SJCRH30 (cell line): ENCODE measurements around the gene BEND7. TPM values are rescaled to one million over a fixed set of nuclear protein-coding genes. Genes with fewer than 3 reads are reported as not detected.
A peak's percentile ranks its signal among the peaks of the same experiment; 100 is the strongest.
"Not testable (repeated sequence)": the region's sequence is repeated elsewhere in the genome, so short reads cannot be mapped to it uniquely, and the experiment has no call there.

Source experiments
- DNase-seq, 2 experiments: peaks; one replicate each; pipeline ENCODE4 v3.0.0-alpha.2; 2015 to 2020
- H3K27ac ChIP-seq: fragments of 250-450 bp; sonication (Bioruptor Pico); 2 replicates; pipeline ENCODE4 v1.5.1; 2020; ENCODE audit warnings: mild to moderate bottlenecking, moderate library complexity
- H3K27me3 ChIP-seq: fragments of 250-450 bp; sonication (Bioruptor Pico); 2 replicates; pipeline ENCODE4 v1.5.1; 2020; ENCODE audit warnings: mild to moderate bottlenecking, moderate library complexity
- H3K36me3 ChIP-seq: fragments of 250-450 bp; sonication (Bioruptor Pico); 2 replicates; pipeline ENCODE4 v1.5.1; 2020; ENCODE audit warnings: mild to moderate bottlenecking, moderate library complexity
- H3K4me1 ChIP-seq: fragments of 250-450 bp; sonication (Bioruptor Pico); 2 replicates; pipeline ENCODE4 v1.5.1; 2020; ENCODE audit warnings: mild to moderate bottlenecking, moderate library complexity
- H3K4me3 ChIP-seq: fragments of 250-450 bp; sonication (Bioruptor Pico); 2 replicates; pipeline ENCODE4 v1.5.1; 2020; ENCODE audit warnings: mild to moderate bottlenecking, moderate library complexity
- H3K9me3 ChIP-seq: fragments of 250-450 bp; sonication (Bioruptor Pico); replicated peaks from 2 replicates; pipeline ENCODE4 v1.5.1; 2020; ENCODE audit warnings: mild to moderate bottlenecking, moderate library complexity
- total RNA-seq: library from RNA; depleted of rRNA; stranded (reverse); fragments of >200 nt; shearing (Covaris generic); gene quantifications from 2 replicates; pipeline ENCODE4 v1.2.3, GENCODE V29; 2014; rRNA removed

BEND7 gene
- total RNA-seq, 1 experiment from 2014 or later = 5.6 TPM

DNA sequence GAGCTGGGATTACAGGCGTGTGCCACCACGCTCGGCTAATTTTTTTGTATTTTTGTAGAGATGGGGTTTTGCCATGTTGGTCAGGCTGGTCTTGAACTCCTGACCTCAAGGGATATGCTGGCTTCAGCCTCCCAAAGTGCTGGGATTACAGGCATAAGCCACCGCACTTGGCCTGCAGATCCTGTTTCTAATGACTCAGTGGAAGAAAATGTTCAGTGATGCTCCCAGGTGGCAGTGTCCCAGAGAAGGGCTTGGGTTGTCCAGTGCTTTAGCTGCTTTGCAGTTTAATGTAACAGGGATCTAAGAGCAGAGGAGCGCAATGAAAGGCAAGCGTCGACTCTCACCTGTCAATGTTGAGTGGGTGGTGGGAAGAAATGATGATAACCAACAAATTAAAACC lies 125.4 kb downstream of the BEND7 start:
- H3K9me3 ChIP-seq = not testable (repeated sequence)
- peak in 1 of 2 experiments; percentile 15 for DNase-seq

DNA sequence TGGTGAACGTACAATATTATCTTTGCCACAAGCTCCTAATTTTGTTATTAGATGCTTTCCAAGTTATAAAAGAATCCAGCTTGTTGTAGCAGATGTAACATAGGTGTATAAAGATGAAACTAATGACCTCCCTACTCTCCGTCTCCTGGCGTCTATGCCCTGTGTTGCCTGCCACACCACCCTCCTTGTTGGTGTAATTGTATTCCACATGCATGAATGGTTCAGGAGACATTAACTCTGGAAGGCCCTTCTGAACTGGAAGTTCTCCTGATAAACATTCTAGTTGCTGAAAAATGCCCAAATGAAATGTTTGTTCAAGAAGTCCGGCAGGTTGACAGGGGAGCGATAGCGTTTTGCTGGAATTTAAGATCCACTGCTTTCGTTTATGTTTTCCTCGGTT lies 126.8 kb downstream of the BEND7 start:
- DNase-seq = no peak
- Histone ChIP-seq H3K4me3 (no peak overlapping the region), H3K36me3 (no peaks in the 10 kb centered on the region), H3K4me1 (peaks cover 2% of the 10 kb centered on the region; the same call in 1 of the 2 replicates), H3K9me3 (no peaks in the 10 kb centered on the region), H3K27me3 (no peaks in the 10 kb centered on the region), H3K27ac (no peak overlapping the region)

More for the DNA sequence above, 125.4 kb downstream of the BEND7 start:
- not testable (repeated sequence) for H3K27me3 ChIP-seq, H3K36me3 ChIP-seq, H3K4me3 ChIP-seq, H3K4me1 ChIP-seq, H3K27ac ChIP-seq

GRCh38 chr10:13401142-13401541 lies 127.7 kb downstream of the BEND7 start:
- Histone ChIP-seq H3K27me3 (no peaks in the 10 kb centered on the region), H3K27ac (no peak overlapping the region)
- DNase-seq = no peak

DNA sequence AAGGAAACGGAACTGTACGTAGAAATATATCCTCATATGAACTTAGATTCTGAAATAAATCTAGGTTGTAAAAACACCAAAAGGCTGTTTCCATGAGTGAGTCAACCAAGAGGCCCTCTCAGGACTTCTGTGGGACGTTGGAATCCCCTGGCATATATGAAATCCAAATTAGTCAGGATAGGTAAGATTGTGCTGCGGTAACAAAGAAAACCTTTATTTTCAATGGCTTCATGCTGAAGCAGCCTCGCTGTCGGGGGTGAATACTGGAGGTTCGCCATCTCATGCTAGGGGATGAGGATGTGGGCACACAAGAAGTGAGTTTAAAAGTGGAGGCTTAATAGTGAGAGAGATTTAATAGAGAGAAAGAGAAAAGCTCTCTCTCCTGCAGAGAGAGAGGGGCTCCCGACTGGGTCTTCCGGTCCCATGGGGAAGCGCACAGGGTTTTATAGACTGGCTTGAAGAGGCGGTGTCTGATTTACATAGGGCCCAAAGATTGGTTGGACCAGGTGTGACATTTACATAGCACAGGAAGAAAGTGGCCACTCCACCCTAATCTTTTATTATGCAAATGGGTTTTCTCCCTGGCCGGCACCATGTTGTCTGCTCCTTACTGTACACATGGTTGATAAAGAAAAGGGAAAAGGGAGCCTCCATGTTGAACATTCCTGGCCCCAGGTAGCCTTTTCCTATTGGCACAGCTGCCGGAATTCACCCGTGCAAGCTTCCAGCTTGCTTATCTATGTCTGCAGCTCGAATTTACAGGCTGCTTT lies 128.4 kb downstream of the BEND7 start:
- no peaks in the 10 kb centered on the region for H3K9me3 ChIP-seq
- no peaks in the 10 kb centered on the region for H3K36me3 ChIP-seq
- H3K4me1 ChIP-seq = peaks cover 2% of the 10 kb centered on the region; the same call in 1 of the 2 replicates
- no peak for DNase-seq
- H3K27ac ChIP-seq = no peak overlapping the region
- H3K27me3 ChIP-seq = no peaks in the 10 kb centered on the region
- no peak overlapping the region for H3K4me3 ChIP-seq

More at GRCh38 chr10:13401142-13401541, 127.7 kb downstream of the BEND7 start:
- peaks cover 2% of the 10 kb centered on the region; the same call in 1 of the 2 replicates for H3K4me1 ChIP-seq
- H3K9me3 ChIP-seq = no peaks in the 10 kb centered on the region
- H3K36me3 ChIP-seq = no peaks in the 10 kb centered on the region
- H3K4me3 ChIP-seq = no peak overlapping the region

- H3K27me3 ChIP-seq = no peaks in the 10 kb centered on the region
- peaks cover 2% of the 10 kb centered on the region; the same call in 1 of the 2 replicates for H3K4me1 ChIP-seq
- no peaks in the 10 kb centered on the region for H3K9me3 ChIP-seq
- no peaks in the 10 kb centered on the region for H3K36me3 ChIP-seq
- DNase-seq = no peak
- H3K27ac ChIP-seq = no peak overlapping the region
- no peak overlapping the region for H3K4me3 ChIP-seq
Observed at GRCh38 chr10:13399752-13400151, 129.1 kb downstream of the BEND7 start.

GRCh38 chr10:13399236-13399635 lies 129.6 kb downstream of the BEND7 start:
- no peaks in the 10 kb centered on the region for H3K36me3 ChIP-seq
- DNase-seq = no peak
- H3K27me3 ChIP-seq = no peaks in the 10 kb centered on the region
- H3K27ac ChIP-seq = no peak overlapping the region
- no peak overlapping the region for H3K4me3 ChIP-seq
- peaks cover 2% of the 10 kb centered on the region; the same call in 1 of the 2 replicates for H3K4me1 ChIP-seq
- no peaks in the 10 kb centered on the region for H3K9me3 ChIP-seq

DNA sequence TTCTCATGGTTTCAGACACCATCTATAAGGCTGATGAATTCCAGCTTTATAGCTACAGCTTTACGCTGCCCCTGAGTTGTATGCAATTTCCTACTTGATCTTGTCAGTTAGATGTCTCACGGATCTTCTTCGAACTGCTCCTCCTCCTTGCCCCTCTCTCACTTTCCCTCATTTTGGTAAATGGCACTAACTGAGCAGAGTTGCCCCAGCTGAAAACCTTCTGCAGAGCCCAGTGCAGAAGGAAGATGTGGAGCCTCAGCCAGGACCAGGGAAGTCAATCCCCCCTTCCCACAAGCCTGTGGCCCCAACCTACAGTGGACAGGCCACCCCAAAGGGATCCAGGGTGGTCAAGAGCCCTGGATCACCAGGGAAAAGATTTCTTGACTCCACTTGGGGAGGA lies 131.8 kb downstream of the BEND7 start:
- H3K4me3 ChIP-seq = no peak overlapping the region
- H3K9me3 ChIP-seq = no peaks in the 10 kb centered on the region
- H3K4me1 ChIP-seq = no peaks in the 10 kb centered on the region

DNA sequence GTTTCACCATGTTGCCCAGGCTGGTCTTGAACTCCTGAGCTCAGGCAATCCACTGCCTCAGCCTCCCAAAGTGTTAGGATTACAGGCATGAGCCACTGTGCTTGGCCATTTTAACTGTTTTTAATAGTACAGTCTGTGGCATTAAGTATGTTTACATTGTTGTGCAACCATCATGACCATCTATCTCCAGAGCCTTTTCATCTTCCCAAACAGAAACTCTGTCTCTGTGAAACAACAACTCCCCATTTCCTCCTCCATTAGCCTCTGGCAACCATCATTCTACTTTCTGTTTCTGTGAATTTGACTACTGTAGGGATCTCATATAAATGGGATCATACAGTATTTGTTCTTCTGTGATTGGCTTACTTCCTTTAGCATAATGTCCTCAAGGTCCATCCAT lies 132.4 kb downstream of the BEND7 start:
- no peaks in the 10 kb centered on the region for H3K4me1 ChIP-seq
- H3K36me3 ChIP-seq = no peaks in the 10 kb centered on the region
- DNase-seq = no peak
- H3K4me3 ChIP-seq = no peak overlapping the region
- H3K9me3 ChIP-seq = no peaks in the 10 kb centered on the region
- H3K27ac ChIP-seq = no peak overlapping the region
- no peaks in the 10 kb centered on the region for H3K27me3 ChIP-seq

More for the DNA sequence above, 131.8 kb downstream of the BEND7 start:
- no peak overlapping the region for H3K27ac ChIP-seq
- H3K36me3 ChIP-seq = no peaks in the 10 kb centered on the region
- no peak for DNase-seq
- no peaks in the 10 kb centered on the region for H3K27me3 ChIP-seq

DNA sequence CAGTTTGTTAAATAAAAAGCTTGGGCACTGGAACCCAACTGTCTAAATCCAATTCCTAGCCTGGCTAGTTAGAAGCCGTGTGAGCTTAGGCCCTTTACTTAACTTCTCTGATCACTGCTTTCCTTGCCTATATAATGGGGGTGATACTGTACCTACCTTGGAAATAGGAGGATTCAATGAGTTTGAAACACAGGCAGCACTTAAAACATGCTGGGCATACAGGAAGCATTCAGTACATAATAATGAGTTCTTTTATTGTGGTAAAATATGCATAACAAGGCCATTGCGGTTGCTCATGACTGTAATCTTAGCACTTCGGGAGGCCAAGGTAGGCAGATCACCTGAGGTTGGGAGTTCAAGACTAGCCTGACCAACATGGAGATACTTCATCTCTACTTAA lies 133.3 kb downstream of the BEND7 start:
- Histone ChIP-seq H3K27ac (no peak overlapping the region), H3K36me3 (no peaks in the 10 kb centered on the region), H3K4me3 (no peak overlapping the region), H3K27me3 (no peaks in the 10 kb centered on the region), H3K9me3 (no peaks in the 10 kb centered on the region), H3K4me1 (no peaks in the 10 kb centered on the region)
- no peak for DNase-seq

DNA sequence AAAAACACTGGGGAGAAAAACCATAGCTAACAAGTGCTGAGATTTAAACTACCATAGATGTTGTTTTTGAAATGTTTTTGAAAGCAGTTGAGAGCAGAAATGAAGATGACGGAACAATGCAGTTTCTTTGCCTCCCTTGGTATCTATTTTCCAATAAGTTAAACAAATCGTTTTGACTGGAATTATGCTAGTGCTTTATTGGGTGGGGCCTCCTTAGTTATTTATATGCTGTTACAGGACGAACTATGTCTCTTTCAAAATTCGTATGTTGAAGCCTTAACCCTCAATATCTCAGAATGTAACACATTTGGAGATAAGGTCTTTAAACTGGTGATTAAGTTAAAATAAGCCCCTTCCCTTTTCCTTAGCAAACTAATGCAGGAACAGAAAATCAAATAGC lies 135.2 kb downstream of the BEND7 start:
- Histone ChIP-seq H3K36me3 (no peaks in the 10 kb centered on the region), H3K27me3 (no peaks in the 10 kb centered on the region), H3K4me1 (no peaks in the 10 kb centered on the region), H3K27ac (no peak overlapping the region), H3K9me3 (no peaks in the 10 kb centered on the region), H3K4me3 (no peak overlapping the region)
- no peak for DNase-seq

- H3K36me3 ChIP-seq = no peaks in the 10 kb centered on the region
- no peaks in the 10 kb centered on the region for H3K27me3 ChIP-seq
- no peak overlapping the region for H3K4me3 ChIP-seq
- no peaks in the 10 kb centered on the region for H3K9me3 ChIP-seq
- no peaks in the 10 kb centered on the region for H3K4me1 ChIP-seq
- no peak for DNase-seq
- no peak overlapping the region for H3K27ac ChIP-seq
Observed at GRCh38 chr10:13392701-13393100, 136.1 kb downstream of the BEND7 start.

Other genes with a start within 250 kb of the BEND7 start
- gene PHYH, start 228.9 kb downstream of the BEND7 start, total RNA-seq = 12.8 and 14.1 TPM in 2 replicates
- gene SEPHS1, start 180.7 kb downstream of the BEND7 start, total RNA-seq = 106 and 109 TPM in 2 replicates
- 26.0 and 31.0 TPM in 2 replicates for gene PRPF18, start 58.0 kb upstream of the BEND7 start, total RNA-seq